RWPE2 (cell line): Measurements from ENCODE around the gene RBBP8NL.

Experiments
- ATAC-seq: fragments of 200-7000 bp; cut with Tn5 transposase; 3 replicates; pipeline ENCODE4 v1.9.1; 2021; ENCODE audit warnings: low read depth
- DNase-seq: peaks from one replicate; pipeline ENCODE4 v3.0.0-alpha.2; 2020; ENCODE audit warnings: low spot score
- H3K27ac ChIP-seq: fragments of 450-650 bp; 2 replicates; pipeline ENCODE4 v1.5.1; 2017; ENCODE audit warnings: mild to moderate bottlenecking; ENCODE audit not compliant: poor library complexity, severe bottlenecking
- H3K27me3 ChIP-seq: fragments of 250-450 bp; sonication (Bioruptor Pico); 2 replicates; pipeline ENCODE4 v1.5.1; 2021; ENCODE audit warnings: mild to moderate bottlenecking, moderate library complexity; ENCODE audit not compliant: insufficient read depth, poor library complexity, severe bottlenecking
- H3K36me3 ChIP-seq: fragments of 250-450 bp; sonication (Bioruptor Pico); 2 replicates; pipeline ENCODE4 v1.5.1; 2020; ENCODE audit warnings: low read depth, mild to moderate bottlenecking, moderate library complexity
- H3K4me1 ChIP-seq: fragments of 250-450 bp; sonication (Bioruptor Pico); 2 replicates; pipeline ENCODE4 v1.5.1; 2021; ENCODE audit warnings: mild to moderate bottlenecking, moderate library complexity; ENCODE audit not compliant: insufficient read depth, poor library complexity, severe bottlenecking
- H3K4me3 ChIP-seq: fragments of 250-450 bp; sonication (Bioruptor Pico); 2 replicates; pipeline ENCODE4 v1.5.1; 2021; ENCODE audit warnings: mild to moderate bottlenecking, moderate library complexity; ENCODE audit not compliant: severe bottlenecking
- H3K9me3 ChIP-seq: fragments of 250-450 bp; sonication (Bioruptor Pico); 2 replicates; pipeline ENCODE4 v1.5.1; 2021; ENCODE audit warnings: mild to moderate bottlenecking, moderate library complexity; ENCODE audit not compliant: severe bottlenecking
- CTCF ChIP-seq: fragments of 450-650 bp; IDR thresholded peaks from one replicate; pipeline ENCODE4 v1.5.1; 2017; ENCODE audit warnings: mild to moderate bottlenecking, moderate library complexity; ENCODE audit not compliant: poor library complexity, severe bottlenecking

Gene RBBP8NL

GRCh38 chr20:62437496-62437895, 10.2 kb upstream of the RBBP8NL start:
- H3K27me3 ChIP-seq = peaks cover 90% of the 10 kb centered on the region
- no peaks in the 10 kb centered on the region for H3K36me3 ChIP-seq
- no peaks in the 10 kb centered on the region for H3K4me1 ChIP-seq
- DNase-seq = peak; percentile 81
- no peak for ATAC-seq
- no peak overlapping the region for H3K4me3 ChIP-seq
- no peak overlapping the region for H3K27ac ChIP-seq
- TF ChIP-seq CTCF = no peak
- H3K9me3 ChIP-seq = no peaks in the 10 kb centered on the region

GRCh38 chr20:62436692-62437091, 9.4 kb upstream of the RBBP8NL start:
- ATAC-seq (no peak), DNase-seq (no peak)
- Histone ChIP-seq H3K4me1 (no peaks in the 10 kb centered on the region), H3K4me3 (no peak overlapping the region), H3K27ac (no peak overlapping the region), H3K36me3 (no peaks in the 10 kb centered on the region), H3K9me3 (no peaks in the 10 kb centered on the region), H3K27me3 (peaks cover 91% of the 10 kb centered on the region)
- TF ChIP-seq CTCF = no peak

- no peak overlapping the region for H3K27ac ChIP-seq
- H3K36me3 ChIP-seq = no peaks in the 10 kb centered on the region
- ATAC-seq = no peak
- no peaks in the 10 kb centered on the region for H3K9me3 ChIP-seq
- no peaks in the 10 kb centered on the region for H3K4me1 ChIP-seq
- no peak overlapping the region for H3K4me3 ChIP-seq
- TF ChIP-seq CTCF = no peak
- no peak for DNase-seq
- peaks cover 64% of the 10 kb centered on the region for H3K27me3 ChIP-seq
Observed at GRCh38 chr20:62433658-62434497, 6.5 kb upstream of the RBBP8NL start.

GRCh38 chr20:62430866-62431447, 3.6 kb upstream of the RBBP8NL start:
- ATAC-seq (no peak), DNase-seq (no peak)
- Histone ChIP-seq H3K27ac (no peak overlapping the region), H3K4me3 (no peak overlapping the region), H3K9me3 (no peaks in the 10 kb centered on the region), H3K27me3 (peaks cover 34% of the 10 kb centered on the region), H3K4me1 (peaks cover 9% of the 10 kb centered on the region), H3K36me3 (no peaks in the 10 kb centered on the region)
- TF ChIP-seq CTCF = no peak
